ENCODE results near the gene GSTM1. TPM values are rescaled to one million over a fixed set of nuclear protein-coding genes. Genes with fewer than 3 reads are reported as not detected.

The GSTM1 gene
- polyA plus RNA-seq (2013, experiment 1 of 2; ENCODE audit: insufficient read length): 35.0 TPM
- polyA plus RNA-seq (2013, experiment 2 of 2; ENCODE audit: insufficient read length): 36.0 TPM

- DNase-seq: peak; percentile 80
These were observed at the start of gene GSTM1 for GRCh38 chr1:109687641-109688499. TSS of gene GSTM1 (plus strand) at chr1:109687817. CDS start at chr1:109687874, 57 bp downstream.

GRCh38 chr1:109639063-109639840 lies 48.4 kb upstream of the GSTM1 start:
- DNase-seq: no peak

GRCh38 chr1:109639841-109640184 lies 47.8 kb upstream of the GSTM1 start:
- no peak for DNase-seq

DNA sequence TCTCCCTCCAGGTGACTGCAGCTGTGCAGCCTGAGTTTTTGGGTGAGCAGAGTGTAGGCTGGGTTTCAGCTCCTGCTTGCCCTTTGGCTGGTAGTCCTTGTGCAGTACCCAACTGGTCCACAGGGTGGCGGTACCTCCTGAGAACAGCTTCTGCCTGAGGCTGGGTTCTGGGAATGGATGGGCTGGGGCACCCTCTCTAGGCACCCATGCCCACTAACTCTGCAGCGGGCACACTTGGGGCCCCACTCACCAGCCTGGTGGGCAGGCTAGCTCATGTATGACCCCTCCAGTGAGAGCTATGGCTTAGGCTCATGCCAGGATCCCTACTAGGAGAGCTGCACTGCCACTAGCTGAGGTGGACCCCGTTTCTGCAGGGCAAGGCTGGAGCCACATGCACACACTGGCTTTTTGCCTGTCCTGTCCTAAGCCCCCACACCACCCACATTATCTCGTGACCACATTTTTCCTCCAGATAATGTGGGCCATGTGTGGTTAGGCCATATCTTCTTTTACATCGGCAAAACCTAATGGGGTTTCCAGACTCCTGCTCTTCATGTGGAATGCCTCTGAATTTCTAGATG lies 47.2 kb upstream of the GSTM1 start:
- DNase-seq: peak; percentile 63

GRCh38 chr1:109641078-109641740 lies 46.4 kb upstream of the GSTM1 start:
- no peak for DNase-seq

DNA sequence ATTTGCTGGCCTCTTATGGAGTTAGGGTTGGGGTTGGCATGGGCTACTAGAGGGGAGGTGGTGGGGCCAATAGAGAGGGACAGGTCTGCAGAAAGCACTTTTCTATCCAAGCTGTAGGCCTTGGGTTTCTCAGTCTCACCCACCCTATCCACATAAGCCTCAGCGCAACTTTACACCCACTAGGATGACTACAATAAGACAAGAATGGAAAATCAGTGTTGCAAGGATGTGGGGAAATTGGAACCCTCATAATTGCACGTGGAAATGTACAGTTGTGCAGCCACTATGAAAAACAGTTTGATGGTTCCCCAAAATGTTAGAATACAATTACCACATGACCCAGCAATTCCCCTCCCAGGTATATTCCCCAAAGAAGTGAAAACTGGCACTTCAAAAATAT lies 45.8 kb upstream of the GSTM1 start:
- no peak for DNase-seq

- DNase-seq: no peak
These were observed 45.0 kb upstream of the GSTM1 start for GRCh38 chr1:109642626-109643025.

GRCh38 chr1:109643385-109644230 lies 44.0 kb upstream of the GSTM1 start:
- peak; percentile 69 for DNase-seq

GRCh38 chr1:109644670-109645069 lies 42.9 kb upstream of the GSTM1 start:
- no peak for DNase-seq

DNA sequence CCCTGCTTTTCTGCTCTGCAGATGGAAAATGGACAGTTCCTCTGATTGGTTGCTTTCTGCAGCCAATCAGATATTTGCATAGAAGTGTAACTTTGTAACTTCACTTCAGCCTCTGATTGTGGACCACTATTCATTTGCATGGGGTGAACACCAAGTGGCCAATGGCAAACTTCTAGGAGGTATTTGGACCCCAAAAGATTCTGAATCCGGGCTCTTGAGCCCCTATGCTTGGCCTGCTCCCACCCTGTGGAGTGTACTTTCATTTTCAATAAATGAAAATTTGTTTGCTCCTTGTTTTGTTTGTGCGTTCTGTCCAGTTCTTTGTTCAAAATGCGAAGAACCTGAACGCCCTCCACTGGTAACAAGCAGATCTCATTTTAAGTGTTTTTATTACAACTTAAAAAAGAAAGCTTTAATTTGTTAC lies 38.1 kb upstream of the GSTM1 start:
- peak; percentile 20 for DNase-seq

- peak; percentile 78 for DNase-seq
These were observed 37.0 kb upstream of the GSTM1 start for GRCh38 chr1:109650609-109651008.

- no peak for DNase-seq
These were observed 35.2 kb upstream of the GSTM1 start for GRCh38 chr1:109652402-109652801.

GRCh38 chr1:109653306-109653705 lies 34.3 kb upstream of the GSTM1 start:
- DNase-seq: no peak

- no peak for DNase-seq
These were observed 33.1 kb upstream of the GSTM1 start for GRCh38 chr1:109654519-109654918.

GRCh38 chr1:109655615-109656519 lies 31.8 kb upstream of the GSTM1 start, which contains the start of gene GSTM4:
TSS of gene GSTM4 (plus strand) at chr1:109656099. CDS start at chr1:109656390, 291 bp downstream.
- peak; percentile 83 for DNase-seq

DNA sequence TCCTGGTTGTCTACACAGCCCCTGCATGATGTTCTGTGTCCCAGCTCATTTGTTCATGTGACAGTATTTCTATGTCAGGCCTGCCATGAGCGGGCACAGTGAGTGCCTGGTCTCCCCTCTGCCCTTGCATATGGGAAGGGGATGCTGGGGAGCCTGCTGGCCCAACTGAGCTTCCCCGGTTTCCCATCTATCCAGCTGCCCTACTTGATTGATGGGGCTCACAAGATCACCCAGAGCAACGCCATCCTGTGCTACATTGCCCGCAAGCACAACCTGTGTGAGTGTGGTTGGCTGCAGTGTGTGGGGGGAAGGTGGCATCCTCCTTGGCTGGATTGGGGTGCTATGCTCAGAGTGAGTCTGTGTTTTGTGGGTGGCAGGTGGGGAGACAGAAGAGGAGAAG lies 30.2 kb upstream of the GSTM1 start:
- no peak for DNase-seq

- no peak for DNase-seq
These were observed 29.6 kb upstream of the GSTM1 start for GRCh38 chr1:109657970-109658369.

DNA sequence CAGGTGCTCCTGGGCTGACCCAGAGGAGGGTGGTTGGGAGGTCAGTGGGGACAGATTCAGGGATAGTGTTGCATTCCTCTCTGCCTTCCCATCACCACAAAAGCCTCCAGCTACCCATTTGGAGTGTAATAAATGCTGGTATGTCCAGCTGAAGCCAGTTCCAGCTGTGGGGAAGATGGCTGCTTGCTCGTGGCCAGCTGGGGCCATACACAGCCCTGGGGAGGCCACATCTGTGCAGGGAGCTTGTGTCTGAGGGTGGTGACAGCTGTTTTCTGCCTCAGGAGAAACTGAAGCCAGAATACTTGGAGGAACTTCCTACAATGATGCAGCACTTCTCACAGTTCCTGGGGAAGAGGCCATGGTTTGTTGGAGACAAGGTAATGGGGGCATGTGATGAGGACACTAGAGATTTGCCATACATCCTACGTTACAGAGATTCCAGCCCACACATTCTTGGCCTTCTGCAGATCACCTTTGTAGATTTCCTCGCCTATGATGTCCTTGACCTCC lies 29.0 kb upstream of the GSTM1 start:
- DNase-seq: no peak

DNA sequence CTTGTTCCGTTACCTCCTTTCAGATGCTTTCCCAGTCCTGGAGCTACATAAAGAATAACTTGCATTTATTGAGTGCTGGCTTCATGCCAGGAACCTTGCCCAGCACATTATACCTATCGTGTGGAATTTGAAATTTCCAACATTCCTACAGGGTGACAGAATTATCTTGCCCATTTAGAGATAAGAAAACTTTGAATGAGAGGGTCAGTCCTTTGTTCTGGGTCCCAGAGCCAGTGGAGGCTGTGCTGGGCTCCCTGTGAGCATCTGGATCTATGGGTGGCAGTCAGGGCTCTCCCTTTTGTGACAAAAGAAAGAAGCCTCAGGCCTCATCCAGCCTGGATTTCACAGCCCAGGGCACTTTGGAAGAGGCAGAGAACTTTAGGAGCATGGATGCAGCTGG lies 28.5 kb upstream of the GSTM1 start:
- DNase-seq: no peak

- no peak for DNase-seq
These were observed 27.5 kb upstream of the GSTM1 start for GRCh38 chr1:109659997-109660690.

All from fibroblast of skin of back (primary cell).